ENCODE results near the gene CYP39A1.
"Not testable (repeated sequence)": the region's sequence is repeated elsewhere in the genome, so short reads cannot be mapped to it uniquely, and the experiment has no call there.

The CYP39A1 gene

GRCh38 chr6:46648869-46649492 is 3.6 kb downstream of the CYP39A1 start:
- DNase-seq (ENCODE audit: low spot score), result no peak

GRCh38 chr6:46648108-46648507 is 4.5 kb downstream of the CYP39A1 start:
- DNase-seq (ENCODE audit: low spot score), result not testable (repeated sequence)

- DNase-seq (ENCODE audit: low spot score), result no peak
Observed at GRCh38 chr6:46645265-46645664, 7.4 kb downstream of the CYP39A1 start.

GRCh38 chr6:46642928-46643751 is 9.5 kb downstream of the CYP39A1 start:
- DNase-seq (ENCODE audit: low spot score), result no peak

- no peak for DNase-seq (ENCODE audit: low spot score)
Observed at GRCh38 chr6:46638650-46639049, 14.0 kb downstream of the CYP39A1 start.

- DNase-seq (ENCODE audit: low spot score), result peak; percentile 35
Observed at GRCh38 chr6:46637933-46638332, 14.7 kb downstream of the CYP39A1 start.

- peak; percentile 25 for DNase-seq (ENCODE audit: low spot score)
Observed at GRCh38 chr6:46637145-46637544, 15.5 kb downstream of the CYP39A1 start.

GRCh38 chr6:46635462-46635861 is 17.2 kb downstream of the CYP39A1 start:
- no peak for DNase-seq (ENCODE audit: low spot score)

- DNase-seq (ENCODE audit: low spot score), result no peak
Observed at GRCh38 chr6:46632053-46632452, 20.6 kb downstream of the CYP39A1 start.

GRCh38 chr6:46629691-46630090 is 22.9 kb downstream of the CYP39A1 start:
- no peak for DNase-seq (ENCODE audit: low spot score)

GRCh38 chr6:46628976-46629375 is 23.6 kb downstream of the CYP39A1 start:
- DNase-seq (ENCODE audit: low spot score), result no peak

GRCh38 chr6:46628498-46628897 is 24.1 kb downstream of the CYP39A1 start:
- DNase-seq (ENCODE audit: low spot score), result no peak

GRCh38 chr6:46626976-46627375 is 25.6 kb downstream of the CYP39A1 start:
- no peak for DNase-seq (ENCODE audit: low spot score)

GRCh38 chr6:46626228-46626909 is 26.2 kb downstream of the CYP39A1 start:
- DNase-seq (ENCODE audit: low spot score), result peak; percentile 67

- no peak for DNase-seq (ENCODE audit: low spot score)
Observed at GRCh38 chr6:46618726-46619125, 33.9 kb downstream of the CYP39A1 start.

- no peak for DNase-seq (ENCODE audit: low spot score)
Observed at GRCh38 chr6:46612645-46613044, 40.0 kb downstream of the CYP39A1 start.

GRCh38 chr6:46610862-46611553 is 41.6 kb downstream of the CYP39A1 start:
- DNase-seq (ENCODE audit: low spot score), result no peak

- no peak for DNase-seq (ENCODE audit: low spot score)
Observed at GRCh38 chr6:46606338-46606737, 46.3 kb downstream of the CYP39A1 start.

GRCh38 chr6:46605091-46605797 is 47.4 kb downstream of the CYP39A1 start:
- DNase-seq (ENCODE audit: low spot score), result no peak

- no peak for DNase-seq (ENCODE audit: low spot score)
Observed at GRCh38 chr6:46598215-46598614, 54.4 kb downstream of the CYP39A1 start.

GRCh38 chr6:46592740-46593139 is 59.9 kb downstream of the CYP39A1 start:
- no peak for DNase-seq (ENCODE audit: low spot score)

GRCh38 chr6:46592046-46592445 is 60.6 kb downstream of the CYP39A1 start:
- DNase-seq (ENCODE audit: low spot score), result no peak
